Measurements from ENCODE around the gene FMO5.

Gene FMO5

DNA sequence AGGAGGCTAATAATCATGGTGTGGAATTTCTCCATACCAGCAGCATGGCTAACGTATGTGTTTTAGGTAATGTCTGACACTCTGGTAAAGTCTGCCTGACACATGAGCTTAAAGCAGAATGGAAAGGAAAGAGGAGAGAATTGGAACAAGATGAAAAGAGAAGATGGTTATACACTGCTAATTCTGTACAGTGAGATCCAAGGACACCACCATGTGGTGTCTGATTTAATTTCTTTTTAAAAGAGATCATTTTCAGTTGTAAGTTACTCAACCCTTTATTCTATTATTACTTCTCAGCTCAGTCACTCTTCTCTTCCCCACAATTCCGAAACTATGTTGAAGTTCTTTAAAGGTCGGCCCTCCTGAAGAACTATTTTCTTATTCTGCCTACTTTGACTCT, 68.5 kb downstream of the FMO5 start:
- Histone ChIP-seq H3K4me1 (no peaks in the 10 kb centered on the region), H4K20me1 (no peaks in the 10 kb centered on the region), H3K27ac (no peak overlapping the region), H3K36me3 (peaks cover 70% of the 10 kb centered on the region), H3K9me3 (no peaks in the 10 kb centered on the region), H3K4me3 (no peak overlapping the region), H3K9ac (no peak overlapping the region), H3K27me3 (no peaks in the 10 kb centered on the region), H3K4me2 (no peak overlapping the region)
- TF ChIP-seq Cebpa-rat (IDR thresholded peaks at IDR 0.05) = no peak

DNA sequence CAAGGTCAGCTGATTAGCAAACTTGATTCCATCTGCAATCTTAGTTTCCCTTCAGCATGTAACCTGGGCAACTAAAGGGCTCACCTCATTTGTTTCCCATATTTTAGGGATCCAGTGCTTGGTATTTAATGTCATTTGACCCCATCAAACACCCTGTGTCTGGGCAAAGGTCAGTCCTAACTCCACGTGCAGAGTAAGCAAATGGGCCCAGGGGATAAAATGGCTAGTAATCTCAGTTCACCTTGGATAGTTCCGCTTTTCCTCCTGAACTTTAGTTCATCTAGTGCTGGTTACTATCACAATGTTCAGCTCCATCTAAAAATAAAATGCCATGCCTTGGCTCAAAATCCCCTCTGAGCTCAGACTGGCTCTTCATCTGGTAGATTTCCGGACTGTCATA, 72.4 kb downstream of the FMO5 start:
- Histone ChIP-seq H3K27me3 (no peaks in the 10 kb centered on the region), H3K9me3 (no peaks in the 10 kb centered on the region), H3K4me3 (no peak overlapping the region), H4K20me1 (no peaks in the 10 kb centered on the region), H3K36me3 (peaks cover 32% of the 10 kb centered on the region), H3K4me1 (no peaks in the 10 kb centered on the region), H3K9ac (no peak overlapping the region), H3K27ac (no peak overlapping the region), H3K4me2 (no peak overlapping the region)
- TF ChIP-seq Cebpa-rat (IDR thresholded peaks at IDR 0.05) = no peak

DNA sequence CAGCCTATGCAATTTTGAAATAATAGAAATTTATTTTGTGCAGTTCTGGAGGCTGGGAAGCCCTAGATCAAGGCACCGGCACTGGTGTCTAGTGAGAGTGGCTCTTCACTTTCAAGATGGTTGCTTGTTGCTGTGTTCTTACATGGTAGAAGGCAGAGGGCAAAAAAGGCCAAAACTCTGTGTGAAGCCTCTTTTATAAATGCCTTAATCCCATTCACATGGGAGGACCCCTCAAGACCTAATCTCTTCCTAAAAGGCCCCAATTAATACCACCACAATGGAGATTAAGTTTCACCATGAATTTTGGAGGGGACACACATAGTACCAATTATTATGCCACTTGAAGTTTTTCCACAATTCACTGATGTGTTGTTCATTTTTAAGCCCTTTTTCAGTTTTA, 73.9 kb downstream of the FMO5 start:
- Histone ChIP-seq H3K4me1 (no peaks in the 10 kb centered on the region), H3K4me3 (no peak overlapping the region), H3K9ac (no peak overlapping the region), H3K27ac (no peak overlapping the region), H4K20me1 (no peaks in the 10 kb centered on the region), H3K27me3 (no peaks in the 10 kb centered on the region), H3K4me2 (no peak overlapping the region), H3K9me3 (no peaks in the 10 kb centered on the region), H3K36me3 (peaks cover 23% of the 10 kb centered on the region)
- TF ChIP-seq Cebpa-rat (IDR thresholded peaks at IDR 0.05) = no peak

DNA sequence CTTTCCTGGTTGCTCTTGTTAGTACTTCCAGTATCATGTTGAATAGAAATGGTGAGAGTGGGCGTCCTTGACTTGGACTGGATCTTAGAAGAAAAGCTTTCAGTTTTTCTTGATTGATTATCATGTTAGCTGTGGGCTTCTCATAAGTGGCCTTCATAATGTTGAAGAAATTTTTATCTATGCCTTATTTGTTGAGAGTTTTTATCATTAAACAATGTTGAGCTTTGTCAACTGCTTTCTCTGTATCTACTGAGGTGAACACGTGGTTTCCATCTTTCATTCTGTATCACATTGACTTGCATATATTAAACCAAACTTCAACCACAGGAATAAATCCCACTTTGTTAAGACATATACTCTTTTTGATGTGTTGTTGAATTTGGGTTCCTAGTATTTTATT, 82.3 kb downstream of the FMO5 start:
- Histone ChIP-seq H3K4me1 (no peaks in the 10 kb centered on the region), H3K4me2 (no peak overlapping the region), H3K9me3 (no peaks in the 10 kb centered on the region), H4K20me1 (no peaks in the 10 kb centered on the region), H3K36me3 (no peaks in the 10 kb centered on the region), H3K27ac (no peak overlapping the region), H3K9ac (no peak overlapping the region), H3K27me3 (no peaks in the 10 kb centered on the region), H3K4me3 (no peak overlapping the region)
- TF ChIP-seq Cebpa-rat (IDR thresholded peaks at IDR 0.05) = no peak
